ENCODE measurements around the gene LRRC4B.
A peak's percentile ranks its signal among the peaks of the same experiment; 100 is the strongest.

LRRC4B gene

DNA sequence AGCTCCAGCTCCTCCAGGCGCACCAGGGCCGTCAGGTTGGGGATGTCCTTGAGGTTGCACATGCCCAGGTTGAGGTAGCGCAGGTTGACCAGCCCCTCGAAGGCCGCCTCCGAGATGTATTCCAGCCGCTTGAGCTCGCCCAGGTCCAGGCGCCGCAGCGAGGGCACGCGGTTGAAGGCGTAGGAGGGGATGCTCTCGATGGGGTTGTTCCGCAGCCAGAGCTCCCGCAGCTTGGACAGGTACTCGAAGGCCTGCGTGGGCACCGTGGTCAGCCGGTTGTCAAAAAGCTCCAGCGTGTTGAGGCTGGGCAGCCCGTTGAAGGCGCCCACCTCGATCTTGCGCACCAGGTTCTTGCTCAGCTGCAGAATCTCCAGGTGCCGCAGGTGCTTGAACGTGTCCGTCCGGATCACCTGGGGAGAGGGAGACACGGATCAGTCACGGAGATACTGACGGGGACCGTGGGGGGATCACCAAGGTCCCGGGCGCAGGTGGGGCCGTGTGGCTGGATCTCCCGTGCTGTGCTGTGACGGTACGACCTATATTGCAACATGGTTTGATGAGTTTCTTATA lies 49.1 kb downstream of the LRRC4B start:
- no peak for DNase-seq

DNA sequence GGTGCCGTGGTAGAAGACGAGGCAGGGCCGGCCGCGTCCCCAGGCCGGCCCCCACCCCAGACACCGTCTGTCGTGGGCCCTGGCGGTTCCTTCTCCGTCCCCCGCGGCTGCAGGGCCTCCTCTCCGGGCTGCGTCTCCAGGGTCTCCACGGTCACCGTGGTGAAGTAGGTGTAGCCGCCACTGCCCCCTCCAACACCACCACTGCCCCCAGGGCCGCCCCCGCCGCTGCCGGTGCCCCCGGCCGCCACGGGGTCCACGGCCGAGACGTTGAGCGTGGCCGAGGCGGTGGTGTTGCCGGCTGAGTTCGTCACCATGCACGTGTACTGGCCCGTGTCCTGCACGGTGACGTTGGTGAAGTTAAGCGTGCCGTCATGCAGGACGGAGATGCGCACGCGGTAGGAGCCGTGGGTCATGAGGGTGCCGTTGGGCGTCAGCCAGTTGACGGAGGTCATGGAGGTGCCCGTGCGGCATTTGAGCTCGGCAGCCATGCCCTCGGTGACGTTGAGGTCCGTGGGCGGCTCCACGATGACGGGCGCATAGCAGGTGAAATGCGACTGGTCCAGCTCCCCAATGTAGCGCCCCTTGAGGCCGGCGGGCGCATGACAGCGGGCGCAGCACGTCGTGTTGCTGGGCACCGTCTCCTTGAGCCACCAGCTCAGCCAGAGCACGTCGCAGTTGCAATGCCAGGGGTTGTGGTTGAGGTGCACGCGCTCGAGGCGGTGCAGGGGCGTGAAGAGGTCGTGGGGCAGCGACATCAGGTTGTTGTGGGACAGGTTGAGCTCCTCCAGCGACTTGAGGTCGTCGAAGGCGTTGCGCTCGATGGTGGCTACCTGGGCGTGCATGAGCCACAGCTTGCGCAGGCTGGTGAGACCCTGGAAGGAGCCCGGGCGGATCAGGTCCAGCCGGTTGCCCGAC lies 49.9 kb downstream of the LRRC4B start:
- DNase-seq = no peak

DNA sequence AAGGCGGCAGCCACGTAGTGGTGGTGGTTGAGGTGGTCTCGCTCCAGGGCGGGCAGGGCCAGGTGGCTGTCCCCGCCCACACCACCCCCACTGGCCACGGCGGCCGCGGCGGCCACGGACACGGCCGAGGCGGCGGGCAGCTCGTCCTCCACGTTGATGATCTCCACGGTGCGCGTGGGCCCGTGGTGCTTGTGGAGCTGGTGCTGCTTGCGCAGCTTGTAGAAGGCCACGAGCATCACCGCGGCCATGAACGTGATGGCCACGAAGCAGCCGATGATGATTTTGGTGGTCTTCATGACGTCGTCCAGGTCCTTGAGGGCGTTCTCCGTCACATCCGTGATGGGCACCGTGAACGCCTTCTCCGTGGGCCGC lies 50.5 kb downstream of the LRRC4B start:
- no peak for DNase-seq

DNA sequence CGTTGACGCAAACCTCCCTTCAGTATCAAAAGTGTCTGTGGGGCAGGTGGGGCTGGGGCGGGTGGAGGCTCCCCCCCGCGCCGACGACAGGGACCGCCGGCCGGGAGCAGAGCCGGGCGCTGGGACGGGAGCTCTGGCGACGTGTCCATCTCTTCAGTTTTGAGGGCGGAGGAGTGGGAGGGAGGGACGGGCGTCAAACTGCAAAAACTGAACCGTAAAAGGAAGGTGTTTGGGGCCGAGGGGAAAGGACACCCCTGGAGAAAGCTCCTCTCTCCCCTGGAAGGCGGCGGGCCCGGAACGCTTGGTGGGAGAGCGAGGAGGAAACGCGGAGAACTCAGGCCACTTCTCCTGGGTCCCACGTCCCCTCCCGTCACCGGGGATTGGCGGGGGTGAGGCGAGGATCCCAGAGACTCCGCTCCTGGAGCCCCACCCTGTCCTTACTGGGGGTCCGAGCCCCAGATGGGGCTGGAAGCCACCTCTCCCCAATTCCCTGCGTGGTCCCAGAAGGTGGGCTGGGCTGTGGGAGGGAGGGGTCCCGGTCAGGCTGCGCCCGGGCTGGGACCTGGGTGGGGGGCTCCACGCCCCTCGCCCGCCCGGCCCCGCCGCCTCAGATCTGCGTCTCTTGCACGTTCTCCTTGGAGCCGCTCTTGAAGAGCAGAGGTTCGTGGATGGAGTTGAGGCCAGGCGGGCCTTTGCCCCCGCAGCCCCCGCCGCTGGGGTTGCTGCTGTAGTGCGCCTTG lies 51.1 kb downstream of the LRRC4B start:
- no peak for DNase-seq

DNA sequence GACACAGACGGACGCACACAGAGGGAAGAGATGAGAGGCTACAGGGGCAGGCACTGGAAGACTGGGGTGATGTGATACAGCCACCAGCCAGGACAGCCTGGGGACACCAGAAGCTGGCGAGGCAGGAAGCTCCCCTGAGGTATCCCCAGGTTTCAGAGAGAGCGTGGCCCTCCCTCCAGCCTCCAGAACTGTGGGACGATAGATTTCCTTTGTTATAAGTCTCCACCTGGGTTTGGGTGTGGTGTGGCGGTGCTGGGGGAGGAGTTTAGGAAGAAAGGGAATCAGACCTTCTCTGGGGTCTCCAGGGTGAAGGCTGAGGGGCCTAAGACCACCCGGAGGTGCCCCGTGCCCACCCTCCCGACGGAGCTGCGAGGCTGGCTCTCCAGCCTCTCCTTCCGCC lies 51.8 kb downstream of the LRRC4B start:
- DNase-seq = no peak

DNA sequence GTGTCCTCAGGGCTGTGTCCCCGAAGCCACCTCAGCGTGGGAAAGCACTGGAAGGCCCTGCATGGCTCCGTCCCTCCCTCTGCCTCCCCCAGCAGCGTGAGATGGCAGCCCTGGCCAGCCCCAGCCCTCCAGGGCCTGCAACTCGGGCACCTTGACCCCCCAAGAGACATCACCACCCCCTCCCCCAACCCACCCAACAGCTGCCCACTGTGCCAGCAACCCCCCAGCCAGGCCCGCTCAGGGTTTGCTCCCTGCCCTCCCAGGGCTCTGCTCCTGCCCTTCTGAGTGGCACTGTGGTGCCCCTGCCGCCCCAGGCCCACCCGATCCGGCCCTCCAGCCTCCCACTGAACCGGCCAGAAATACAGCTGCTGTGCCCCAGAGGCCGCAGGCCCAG lies 53.1 kb downstream of the LRRC4B start:
- no peak for DNase-seq

DNA sequence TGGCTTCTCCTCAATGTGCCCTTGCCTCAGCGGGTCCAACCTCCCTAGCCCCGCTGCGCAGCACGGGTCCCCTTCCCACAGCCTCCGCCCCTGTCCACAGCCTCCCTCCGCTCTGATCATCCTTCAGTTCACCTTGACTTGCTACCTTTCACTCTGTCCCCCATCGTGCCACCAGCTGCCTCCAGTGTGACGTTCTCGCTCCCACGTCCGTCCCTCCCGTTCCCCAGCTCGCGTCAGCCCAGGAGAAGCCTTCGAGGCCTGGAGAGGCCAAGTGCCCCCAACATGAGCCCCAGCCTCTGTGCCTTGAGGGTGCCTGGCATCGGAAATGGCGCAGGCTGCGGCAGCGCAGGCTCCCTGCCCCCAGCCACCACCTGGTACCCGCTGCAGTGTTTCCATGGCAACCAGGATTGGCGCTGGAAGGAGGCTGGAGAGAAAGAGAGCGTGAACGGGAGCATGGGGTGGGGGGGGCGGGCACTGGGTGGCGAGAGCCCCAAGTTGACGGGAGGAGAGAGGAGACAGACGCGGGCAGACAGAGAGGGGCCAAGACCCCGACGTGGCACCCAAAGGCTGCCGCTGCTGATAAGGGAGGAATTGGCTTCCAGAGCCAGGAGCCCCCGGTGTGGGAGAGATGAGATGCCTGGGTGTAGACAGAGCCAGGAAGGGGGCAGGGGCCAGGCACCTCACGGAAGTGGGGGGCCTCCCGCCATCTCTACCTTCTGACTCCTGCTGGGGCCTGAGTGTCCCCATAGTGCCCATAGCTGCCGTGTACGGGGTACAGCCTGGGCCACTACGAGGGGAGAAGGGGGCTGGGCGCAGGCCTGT lies 53.7 kb downstream of the LRRC4B start:
- no peak for DNase-seq

DNA sequence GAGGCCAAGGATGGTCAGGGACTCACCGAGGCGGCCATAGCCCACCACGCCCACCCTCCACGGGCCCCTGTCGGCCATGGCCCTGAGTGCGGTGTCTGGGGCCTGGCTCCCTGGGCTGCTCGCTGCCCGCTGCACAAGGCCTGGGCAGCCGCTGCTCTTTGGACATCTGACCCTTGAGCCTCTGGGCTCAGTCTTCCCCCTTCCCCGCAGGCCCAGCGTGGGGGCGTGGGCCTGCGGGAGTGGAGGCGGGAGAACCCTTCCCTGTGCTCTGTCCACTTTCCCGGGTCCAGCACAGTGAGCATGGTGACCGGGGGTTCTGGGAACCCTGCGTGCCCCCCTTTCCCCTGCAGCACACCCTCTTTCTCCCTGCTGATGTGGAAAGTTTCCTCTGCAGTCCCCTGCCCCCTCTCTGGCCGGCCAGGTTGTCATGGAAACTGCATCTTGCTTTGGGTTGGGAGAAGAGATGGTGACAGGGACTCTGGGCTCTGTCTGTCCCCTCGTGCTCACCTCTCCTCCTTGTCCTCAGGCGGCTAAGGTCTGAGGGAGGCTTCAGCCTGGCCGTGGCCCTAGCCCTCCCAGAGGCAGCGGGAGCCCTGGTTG lies 54.4 kb downstream of the LRRC4B start, which contains the start of gene ASPDH:
Gene ASPDH (minus strand): TSS at position 168 of the 600 bp plus-strand sequence. CDS start 90 bp downstream, at position 78.
- no peak for DNase-seq

DNA sequence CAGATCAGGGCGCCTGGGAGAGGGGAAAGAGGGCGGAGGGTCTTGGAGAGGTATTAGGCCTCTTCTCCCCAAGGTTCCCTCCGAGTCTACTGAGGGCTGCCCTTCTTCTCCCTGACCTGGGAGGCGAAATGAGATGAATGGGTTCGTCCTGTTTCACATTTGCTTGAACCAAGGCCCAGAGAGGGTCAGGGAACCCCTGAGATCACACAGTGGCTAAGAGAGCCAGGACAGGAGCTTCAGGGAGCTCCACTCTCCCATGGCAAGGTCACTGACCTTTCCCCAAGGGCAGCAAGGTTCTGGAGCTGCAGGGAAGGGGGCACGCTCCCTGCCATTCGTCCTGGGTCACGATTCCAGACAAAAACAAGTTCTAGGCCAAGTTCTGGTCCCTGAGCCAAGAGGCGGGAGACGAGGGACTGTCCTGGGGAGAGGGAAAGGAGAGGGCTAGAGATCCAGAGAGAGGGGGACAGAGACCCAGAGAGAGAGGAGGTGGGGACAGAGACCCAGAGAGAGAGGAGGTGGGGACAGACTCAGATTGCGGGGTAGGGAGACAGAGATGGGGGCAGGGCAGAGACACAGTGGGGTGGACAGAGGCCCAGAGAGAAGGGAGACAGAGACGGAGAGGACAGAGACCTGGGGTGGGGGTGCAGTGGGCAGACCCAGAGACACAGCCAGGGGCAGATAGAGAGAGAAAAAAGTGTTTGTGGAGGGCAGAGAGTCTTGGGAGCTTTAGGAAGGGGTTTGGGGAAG lies 55.1 kb downstream of the LRRC4B start:
- DNase-seq = no peak

DNA sequence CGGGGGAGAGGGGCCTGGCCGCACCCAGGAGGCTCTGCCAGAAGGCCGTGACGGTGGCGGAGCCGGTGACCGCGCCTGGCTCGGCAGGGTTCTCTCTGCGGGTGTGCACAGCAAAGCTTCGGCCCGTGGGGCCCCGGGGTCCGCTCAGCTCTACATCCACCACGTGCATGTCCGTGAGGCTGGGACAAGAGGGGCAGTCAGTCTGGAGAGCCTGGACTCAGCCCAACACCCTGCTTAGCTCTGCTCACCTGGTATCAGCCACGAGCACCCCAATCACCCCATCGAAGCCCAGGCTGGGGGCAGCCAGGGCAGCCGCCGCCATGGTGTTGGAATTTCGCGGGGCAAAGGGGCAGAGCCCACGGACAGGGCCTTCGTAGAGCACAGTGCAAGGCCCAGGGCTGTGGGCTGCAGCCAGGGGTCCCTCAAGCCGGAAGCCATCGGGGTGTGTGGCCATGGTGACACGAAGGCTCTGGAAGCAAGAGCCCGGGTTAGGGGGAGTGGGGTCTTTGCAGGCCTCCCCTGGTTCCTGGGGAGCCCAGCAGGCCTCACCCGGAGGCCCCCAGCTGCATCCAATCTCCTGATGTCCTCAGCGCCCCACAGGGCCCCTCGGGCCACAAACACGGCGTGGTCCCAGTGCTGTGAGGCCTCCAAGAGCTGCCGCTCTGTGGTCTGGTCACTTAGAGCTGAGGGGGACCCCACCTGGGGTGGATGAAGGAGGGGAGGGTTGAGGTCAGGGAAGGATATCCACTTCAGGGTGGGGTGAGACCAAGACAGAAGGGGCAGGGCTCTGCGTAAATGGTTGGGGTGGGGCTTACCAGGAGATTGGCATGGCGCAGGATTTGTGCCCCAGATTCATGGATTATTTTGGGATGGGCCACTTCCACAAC lies 55.9 kb downstream of the LRRC4B start:
- DNase-seq = no peak

DNA sequence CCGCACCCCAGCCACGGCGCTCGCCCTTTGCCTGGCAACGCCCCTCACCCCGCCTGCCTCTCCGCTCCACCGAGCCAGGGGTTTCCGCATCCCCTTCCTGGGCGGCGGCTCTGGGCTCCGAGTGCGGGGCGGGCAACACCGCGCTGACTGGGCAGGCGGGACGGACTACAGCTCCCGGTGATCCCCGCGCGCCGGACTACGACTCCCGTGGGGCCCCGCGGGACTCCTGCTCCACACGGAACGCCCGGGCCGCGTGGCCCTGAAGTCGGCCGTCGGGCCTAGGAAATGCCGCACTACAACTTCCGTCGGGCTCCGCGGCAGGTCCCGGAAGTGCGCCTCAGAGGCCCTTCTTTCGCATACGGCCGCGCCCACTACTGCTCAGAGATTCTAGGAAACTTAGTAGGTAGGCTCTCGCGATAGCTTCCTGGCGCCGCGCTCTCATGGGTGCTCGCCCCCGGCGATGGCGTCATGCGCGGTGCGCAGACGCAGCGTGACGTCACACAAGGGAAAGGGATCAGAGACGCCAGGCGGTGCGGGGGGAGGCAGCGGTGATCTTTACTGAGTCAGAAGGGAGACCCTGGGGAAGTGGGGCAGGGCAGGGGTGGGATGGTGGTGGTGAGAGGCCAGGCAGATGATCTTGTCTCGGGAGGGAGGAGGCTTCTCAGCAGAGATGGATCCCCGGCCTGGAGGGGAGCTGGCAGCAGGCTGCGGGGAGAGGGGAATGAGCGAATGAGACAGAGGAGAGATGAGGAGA lies 57.0 kb downstream of the LRRC4B start, which contains the start of gene JOSD2:
Gene JOSD2 (minus strand): TSS at position 123 of the 754 bp plus-strand sequence. CDS start 760 bp downstream, outside the sequence.
- peak; percentile 99 for DNase-seq

DNA sequence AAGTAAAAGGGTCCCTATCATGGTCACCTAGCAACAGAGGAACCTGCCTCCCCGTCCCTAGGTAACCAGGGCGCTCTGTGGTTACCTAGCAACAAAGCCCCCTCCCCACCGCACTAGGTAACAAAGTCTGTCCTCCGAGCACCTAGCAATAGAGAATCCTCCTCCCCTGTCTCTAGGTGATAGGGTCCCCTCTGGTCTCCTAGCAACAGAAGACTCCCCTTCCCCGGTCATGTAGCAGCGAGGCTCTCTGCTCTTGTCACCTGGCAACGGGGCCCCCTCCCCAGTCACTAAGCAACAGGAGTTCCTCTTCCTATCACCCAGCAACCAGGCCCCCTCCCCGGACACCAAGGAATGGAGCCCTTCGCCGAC lies 57.6 kb downstream of the LRRC4B start:
- DNase-seq = no peak

DNA sequence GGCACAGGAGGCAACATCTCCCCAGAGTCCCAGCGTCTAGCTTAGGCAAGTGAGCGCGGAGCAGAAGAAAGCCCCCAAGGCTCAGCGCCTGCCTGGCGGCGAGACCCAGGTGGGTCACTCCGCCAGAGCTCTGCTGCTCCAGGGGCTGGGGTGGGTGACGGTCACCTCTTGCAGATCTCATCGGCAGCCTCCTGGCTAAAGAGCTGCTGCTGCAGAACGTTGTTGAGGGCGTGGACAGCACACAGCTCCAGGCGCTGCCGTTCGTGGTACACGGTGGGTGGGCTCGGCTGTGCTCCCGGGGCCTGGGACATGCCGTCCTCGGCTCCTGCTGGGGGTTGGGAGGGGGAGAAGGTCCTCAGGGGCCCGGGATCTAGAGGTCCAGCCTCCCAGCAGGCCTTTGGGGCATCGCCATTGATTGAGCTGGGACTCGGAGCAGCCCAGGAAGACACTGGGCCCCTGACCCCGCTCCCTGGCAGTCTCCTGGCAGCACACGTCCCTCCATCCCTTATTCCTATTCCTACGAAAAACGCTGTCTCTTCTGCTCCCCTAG lies 58.0 kb downstream of the LRRC4B start:
- DNase-seq = no peak

DNA sequence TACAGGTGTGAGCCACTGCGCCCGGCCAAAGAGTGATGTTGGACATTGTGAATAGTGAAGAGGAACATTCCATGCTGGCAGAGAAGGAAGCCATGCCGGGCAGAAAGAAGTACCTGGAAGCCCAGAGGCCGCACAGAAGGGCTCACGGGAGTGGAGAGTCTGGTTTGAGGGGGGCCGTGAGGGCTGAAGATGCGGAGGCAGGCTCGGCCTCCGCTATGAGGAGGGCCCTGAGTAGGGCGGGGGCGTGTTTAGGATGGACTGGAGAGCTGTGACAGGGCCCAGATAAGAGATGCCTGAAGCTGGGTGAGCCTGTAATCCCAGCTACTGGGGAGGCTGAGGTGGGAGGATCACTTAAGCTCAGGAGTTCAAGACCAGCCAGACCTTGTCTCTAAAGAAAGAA lies 58.9 kb downstream of the LRRC4B start:
- DNase-seq = no peak

DNA sequence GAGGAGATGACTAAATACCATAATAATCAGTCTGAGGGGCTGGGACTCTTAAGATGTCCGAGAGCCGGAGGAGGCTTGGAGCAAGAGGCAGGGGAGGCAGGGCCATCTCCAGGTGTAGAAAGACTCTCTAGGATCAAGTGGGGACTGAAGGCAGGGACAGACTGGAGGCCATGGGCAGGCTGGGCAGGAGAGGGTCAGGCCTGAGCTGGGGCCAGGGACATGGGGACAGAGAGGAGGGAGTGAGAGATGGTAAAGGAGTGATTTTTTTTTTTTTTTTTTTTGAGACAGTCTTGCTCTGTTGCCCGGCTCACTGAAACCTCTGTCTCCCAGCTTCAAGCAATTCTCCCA lies 59.4 kb downstream of the LRRC4B start:
- no peak for DNase-seq

DNA sequence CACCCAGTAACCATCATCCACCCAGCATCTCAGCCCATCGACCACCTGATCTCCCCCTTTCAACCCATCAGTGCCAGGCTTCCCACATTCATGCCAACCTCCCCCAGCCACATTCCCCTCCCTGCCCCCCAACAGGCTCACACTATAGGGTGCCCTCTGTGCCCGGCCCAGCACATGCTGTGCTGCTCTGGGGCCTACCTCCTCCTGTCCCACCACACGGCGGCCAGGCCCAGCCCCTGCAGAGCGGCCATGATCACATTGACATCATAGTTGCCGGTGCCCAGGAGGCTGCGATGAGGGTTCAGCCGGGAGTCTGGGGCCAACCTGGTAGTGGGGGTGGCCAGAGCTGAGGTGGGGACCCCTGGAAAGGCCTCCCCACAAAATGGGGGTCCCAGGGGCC lies 60.9 kb downstream of the LRRC4B start:
- no peak for DNase-seq

DNA sequence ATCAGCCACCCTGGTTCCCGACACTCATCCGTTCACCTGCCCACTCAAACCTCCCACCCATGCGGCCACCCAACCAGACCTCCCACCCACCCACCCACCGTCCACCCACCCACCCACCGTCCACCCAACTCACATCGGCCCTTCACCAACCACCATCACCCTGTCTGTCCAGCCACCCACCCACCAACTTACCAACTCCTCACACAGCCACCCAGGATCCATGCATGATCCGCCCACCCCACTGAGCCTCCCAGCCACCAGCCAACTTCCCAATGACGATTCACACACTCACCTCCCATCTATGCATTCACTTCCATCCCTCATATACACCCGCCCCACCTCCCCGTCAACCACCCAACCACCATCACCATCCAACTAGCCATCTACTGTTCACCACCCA lies 61.5 kb downstream of the LRRC4B start:
- no peak for DNase-seq

DNA sequence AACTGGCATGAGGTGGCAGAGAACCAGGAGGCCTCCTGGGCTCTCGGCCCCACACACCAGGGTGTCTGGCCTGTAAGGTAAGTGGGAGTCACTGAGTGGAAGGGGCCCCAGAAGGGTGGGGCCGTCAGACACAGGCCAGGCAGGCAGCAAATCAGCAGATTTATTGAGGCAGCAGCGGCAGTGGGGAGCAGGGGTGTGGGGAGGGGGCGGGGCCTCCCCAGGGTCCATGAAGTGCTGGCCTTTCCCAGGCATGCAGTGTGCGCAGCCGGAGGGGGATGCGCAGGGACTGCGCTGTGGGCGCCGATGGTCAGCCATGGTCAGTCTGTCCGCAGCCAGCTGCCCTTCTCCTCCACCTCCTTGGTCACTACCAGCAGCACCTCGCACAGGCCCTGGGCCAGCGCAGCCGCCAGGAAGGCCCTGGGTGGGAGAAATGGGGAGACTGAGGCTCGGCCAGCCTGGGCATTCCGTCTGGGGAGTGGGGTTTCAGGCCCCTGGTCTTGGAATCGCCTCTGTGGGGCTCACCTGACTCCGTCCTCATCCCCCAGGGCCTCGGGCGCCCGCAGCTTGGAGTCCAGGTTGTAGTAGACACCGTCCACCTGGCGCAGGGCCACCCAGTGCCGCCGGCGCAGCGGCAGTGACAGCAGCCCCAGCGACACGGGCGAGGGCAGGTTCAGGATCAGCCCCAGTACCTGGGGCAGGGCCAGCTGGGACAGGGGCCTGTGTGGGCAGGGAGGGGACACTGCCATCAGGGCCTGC lies 62.2 kb downstream of the LRRC4B start:
- no peak for DNase-seq

Measured in inflammatory macrophage treated with lipopolysaccharide for 1 hour (primary cell).